ENCODE measurements around the gene ATG2A. TPM values are rescaled to one million over a fixed set of nuclear protein-coding genes. Genes with fewer than 3 reads are reported as not detected.

ATG2A gene
- total and polyA plus RNA-seq, 10 of the 15 experiments (the other 5 are each of a cell fraction or from before 2014, with no cell fraction given) = 0.08 to 19.0 (median 4.6) TPM

DNA sequence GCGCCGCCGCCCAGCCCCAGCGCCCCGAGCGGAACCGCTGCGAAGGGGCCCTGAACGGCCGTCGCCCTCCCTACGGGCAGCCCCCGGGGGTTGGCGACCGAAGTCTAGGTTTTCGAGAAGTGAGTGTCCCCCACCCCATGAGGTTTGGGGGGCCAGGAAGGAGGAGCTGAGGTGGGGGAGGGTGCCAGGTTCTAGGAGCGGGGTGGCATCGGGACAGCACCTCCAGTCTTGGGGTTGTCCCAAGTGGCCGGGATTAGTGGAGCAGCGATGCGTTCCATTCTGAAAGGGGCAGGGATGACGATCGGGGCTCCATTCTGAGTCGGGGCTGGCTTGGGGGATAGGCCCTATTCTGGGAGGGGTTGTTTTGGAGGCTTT, 7.9 kb upstream of the ATG2A start:
- Histone ChIP-seq H3K4me3 (peak overlapping the region; percentile 66), H2AFZ (ENCODE audit: control insufficient read depth, low read depth, low read length) (peak overlapping the region; percentile 100), H3K36me3 (ENCODE audit: control insufficient read depth in 2 of 2, insufficient read depth in 2 of 2, low read length in 1 of 2) (no peaks in the 10 kb centered on the region; a peak in 1 of 4 replicates), H3K4me2 (ENCODE audit: control insufficient read depth, insufficient read depth) (peak overlapping the region; percentile 100), H3K4me1 (ENCODE audit: control insufficient read depth, insufficient read depth, low read length) (peaks cover 5% of the 10 kb centered on the region), H3K79me2 (ENCODE audit: control insufficient read depth, insufficient read depth, low read length) (no peaks in the 10 kb centered on the region), H3K9ac (ENCODE audit: control insufficient read depth, insufficient read depth, low read length) (peak overlapping the region; percentile 83), H3K27ac (ENCODE audit: control insufficient read depth, insufficient read depth) (no peak overlapping the region), H3K9me3 (replicated peaks; ENCODE audit: control insufficient read depth, insufficient read depth, low read length) (no peaks in the 10 kb centered on the region), H3K27me3 (replicated peaks in 1 of 2; ENCODE audit: control insufficient read depth in 2 of 2, insufficient read depth in 2 of 2, low read length in 1 of 2) (no peaks in the 10 kb centered on the region), H4K20me1 (ENCODE audit: control insufficient read depth, insufficient read depth) (no peaks in the 10 kb centered on the region)
- ATAC-seq (peak; percentile 4; the same call in 1 of the 3 replicates), DNase-seq (ENCODE audit: low read depth, low spot score) (no peak), FAIRE-seq (no peak)
- no TSS peak for BruUV-seq (replicated peaks)
- intact Hi-C loops (cut with micrococcal nuclease; ENCODE audit: unreplicated experiment) = no loop called here
- TF ChIP-seq LARP7 (IDR thresholded peaks at IDR 0.05) (no peak), FOXM1 (IDR thresholded peaks at IDR 0.05; ENCODE audit: low read depth, low read length) (no peak), RUNX3 (IDR thresholded peaks at IDR 0.05; ENCODE audit: low read length) (no peak), MTA2 (IDR thresholded peaks at IDR 0.05; ENCODE audit: low read depth) (no peak), SMARCA5 (IDR thresholded peaks at IDR 0.05) (0 out of 2 replicates have a peak, but pooled peaks have one; percentile 1), GATAD2B (conservative IDR thresholded peaks at IDR 0.05; ENCODE audit: low read depth) (0 out of 2 replicates have a peak, but pooled peaks have one; percentile 15), ATF7 (IDR thresholded peaks at IDR 0.05; ENCODE audit: low read depth) (no peak)
- TF ChIP-seq, protein P1, sequence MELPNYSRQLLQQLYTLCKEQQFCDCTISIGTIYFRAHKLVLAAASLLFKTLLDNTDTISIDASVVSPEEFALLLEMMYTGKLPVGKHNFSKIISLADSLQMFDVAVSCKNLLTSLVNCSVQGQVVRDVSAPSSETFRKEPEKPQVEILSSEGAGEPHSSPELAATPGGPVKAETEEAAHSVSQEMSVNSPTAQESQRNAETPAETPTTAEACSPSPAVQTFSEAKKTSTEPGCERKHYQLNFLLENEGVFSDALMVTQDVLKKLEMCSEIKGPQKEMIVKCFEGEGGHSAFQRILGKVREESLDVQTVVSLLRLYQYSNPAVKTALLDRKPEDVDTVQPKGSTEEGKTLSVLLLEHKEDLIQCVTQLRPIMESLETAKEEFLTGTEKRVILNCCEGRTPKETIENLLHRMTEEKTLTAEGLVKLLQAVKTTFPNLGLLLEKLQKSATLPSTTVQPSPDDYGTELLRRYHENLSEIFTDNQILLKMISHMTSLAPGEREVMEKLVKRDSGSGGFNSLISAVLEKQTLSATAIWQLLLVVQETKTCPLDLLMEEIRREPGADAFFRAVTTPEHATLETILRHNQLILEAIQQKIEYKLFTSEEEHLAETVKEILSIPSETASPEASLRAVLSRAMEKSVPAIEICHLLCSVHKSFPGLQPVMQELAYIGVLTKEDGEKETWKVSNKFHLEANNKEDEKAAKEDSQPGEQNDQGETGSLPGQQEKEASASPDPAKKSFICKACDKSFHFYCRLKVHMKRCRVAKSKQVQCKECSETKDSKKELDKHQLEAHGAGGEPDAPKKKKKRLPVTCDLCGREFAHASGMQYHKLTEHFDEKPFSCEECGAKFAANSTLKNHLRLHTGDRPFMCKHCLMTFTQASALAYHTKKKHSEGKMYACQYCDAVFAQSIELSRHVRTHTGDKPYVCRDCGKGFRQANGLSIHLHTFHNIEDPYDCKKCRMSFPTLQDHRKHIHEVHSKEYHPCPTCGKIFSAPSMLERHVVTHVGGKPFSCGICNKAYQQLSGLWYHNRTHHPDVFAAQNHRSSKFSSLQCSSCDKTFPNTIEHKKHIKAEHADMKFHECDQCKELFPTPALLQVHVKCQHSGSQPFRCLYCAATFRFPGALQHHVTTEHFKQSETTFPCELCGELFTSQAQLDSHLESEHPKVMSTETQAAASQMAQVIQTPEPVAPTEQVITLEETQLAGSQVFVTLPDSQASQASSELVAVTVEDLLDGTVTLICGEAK (IDR thresholded peaks at IDR 0.05; ENCODE audit: borderline replicate concordance) = no peak
- 4% methylated on average over 24 of the region's 24 CpGs for WGBS (ENCODE audit: insufficient coverage, insufficient replicate concordance, low lambda C conversion rate, missing lambda C conversion rate)
- ChIA-PET POLR2A (interaction anchor here (0.6 to 1.5 kb wide), 5 partner anchors 13 to 187 kb away, joined by 3 to 4 read pairs (median 3); partner anchors contain the start of genes SF1 and TM7SF2), SMC1A (ENCODE audit: uncharacterized antibody, unreplicated experiment) (interaction anchor here (0.9 to 1.4 kb wide), 3 partner anchors 24 to 77 kb away, joined by 3 to 6 read pairs (median 4); no protein-coding TSS in a partner anchor), CTCF (interaction anchor here (0.8 to 1.3 kb wide), 5 partner anchors 24 to 191 kb away, joined by 3 to 4 read pairs (median 3); partner anchors contain the start of gene TM7SF2), RAD21 (ENCODE audit: unreplicated experiment) (interaction anchor here (0.5 to 2.0 kb wide), 4 partner anchors 9 to 338 kb away, joined by 3 to 8 read pairs (median 3); partner anchors contain the start of gene ARL2)
- in situ Hi-C loops (cut with MboI) = no loop called here
